H54 (cell line): ENCODE measurements around the gene EZR.
"Not testable (repeated sequence)": the region's sequence is repeated elsewhere in the genome, so short reads cannot be mapped to it uniquely, and the experiment has no call there.

Experiments
- DNase-seq: peaks from one replicate; pipeline ENCODE4 v3.0.0; 2011; ENCODE audit warnings: low spot score, mixed read lengths; ENCODE audit not compliant: insufficient read length
- FAIRE-seq: peaks from 3 replicates; lab custom pipeline; 2011; peaks lifted over from hg19 to GRCh38; lab: Jason Lieb, UNC
- POLR2A ChIP-seq: IDR thresholded peaks from 2 replicates; pipeline ENCODE4 v1.6.1; 2011; ENCODE audit warnings: low read depth, mild to moderate bottlenecking, low read length

EZR gene

DNA sequence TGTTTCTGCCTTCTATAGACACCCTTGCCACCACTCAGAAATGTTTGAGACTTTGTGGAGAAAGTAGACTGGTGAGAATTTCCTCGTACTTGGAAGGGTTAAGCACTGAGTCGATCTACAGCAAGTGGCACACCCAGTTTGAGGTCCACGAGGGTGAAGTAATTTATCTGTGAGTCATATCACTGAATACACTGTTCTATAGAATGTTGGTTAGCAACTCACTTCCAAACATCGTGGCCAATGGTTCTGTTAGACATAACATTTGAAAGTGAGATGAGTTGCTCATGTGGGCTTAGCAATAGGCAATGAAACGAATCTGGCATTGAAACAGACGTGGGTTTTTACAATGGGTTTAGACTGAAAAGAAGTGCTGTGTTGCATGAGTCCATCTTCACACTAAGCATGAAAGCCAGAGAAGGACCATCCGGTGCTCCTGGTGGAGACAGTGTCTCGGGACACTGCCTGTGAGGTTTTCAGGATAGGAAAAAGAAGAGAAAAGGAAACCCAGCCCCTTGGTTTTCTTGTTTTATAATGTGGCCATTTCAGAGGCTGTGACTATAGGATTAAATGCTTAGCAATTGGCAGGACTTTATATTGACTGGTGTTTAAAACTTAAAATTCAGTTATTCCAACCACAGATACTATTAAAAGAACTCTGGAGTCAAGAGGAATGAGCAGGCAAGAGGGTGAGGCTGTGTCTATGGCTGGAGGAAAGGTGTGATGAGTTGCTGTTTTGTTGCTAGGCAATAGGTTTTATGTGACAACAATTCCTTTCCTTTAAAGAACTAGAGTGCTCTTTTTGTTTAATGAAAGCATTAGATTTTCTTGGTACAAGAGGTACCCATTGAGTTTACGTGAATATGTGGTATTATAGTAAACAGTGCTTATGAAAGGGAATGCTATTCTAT, 31.0 kb upstream of the EZR start:
- TF ChIP-seq POLR2A = no peak
- peak; percentile 15 for FAIRE-seq
- peak; percentile 59 for DNase-seq

GRCh38 chr6:158848490-158848895, 29.3 kb upstream of the EZR start:
- no peak for TF ChIP-seq POLR2A
- DNase-seq = no peak
- FAIRE-seq = no peak

DNA sequence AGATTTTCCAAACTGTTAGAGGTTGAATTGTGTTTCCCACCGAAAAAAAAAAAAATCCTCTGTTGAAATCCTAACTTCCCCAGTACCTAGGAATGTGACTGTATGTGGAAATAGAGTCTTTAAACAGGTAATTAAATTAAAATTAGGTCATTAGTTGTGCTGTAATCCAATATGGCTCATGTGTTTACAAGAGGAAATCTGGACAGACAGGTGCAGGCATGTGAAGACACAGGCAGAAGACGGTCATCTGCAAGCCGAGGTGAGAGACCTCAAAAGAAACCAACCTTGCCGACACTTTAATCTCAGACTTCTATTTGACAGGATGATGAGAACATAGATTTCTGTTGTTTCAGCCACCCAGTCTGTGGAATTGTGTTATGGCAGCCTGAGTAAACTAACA, 28.6 kb upstream of the EZR start:
- no peak for FAIRE-seq
- TF ChIP-seq POLR2A = no peak
- no peak for DNase-seq

- no peak for FAIRE-seq
- DNase-seq = no peak
- no peak for TF ChIP-seq POLR2A
Measured at GRCh38 chr6:158847012-158847529, 27.9 kb upstream of the EZR start.

GRCh38 chr6:158843751-158844683, 24.8 kb upstream of the EZR start:
- no peak for DNase-seq
- FAIRE-seq = no peak
- TF ChIP-seq POLR2A = no peak

- DNase-seq = no peak
- no peak for FAIRE-seq
- TF ChIP-seq POLR2A = no peak
Measured at GRCh38 chr6:158841358-158841757, 22.2 kb upstream of the EZR start.

DNA sequence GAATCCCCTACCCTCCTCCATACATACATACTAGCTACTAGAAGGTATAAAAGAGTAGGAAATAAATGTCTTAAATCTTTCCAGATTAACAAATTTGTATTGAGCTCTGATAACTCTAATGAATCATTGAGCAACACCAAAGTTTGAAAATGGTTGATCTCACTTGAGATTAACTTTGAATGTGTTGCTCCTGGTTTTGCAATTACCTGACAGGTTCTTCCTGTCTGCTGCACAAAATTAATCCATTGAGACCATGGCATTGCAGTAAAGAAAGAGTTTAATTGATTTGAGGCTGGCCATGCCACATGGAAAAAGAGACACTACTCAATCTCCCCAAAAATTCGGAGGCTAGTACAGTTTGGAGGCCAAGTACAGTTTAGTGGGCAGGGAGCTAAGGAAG, 21.3 kb upstream of the EZR start:
- no peak for FAIRE-seq
- no peak for DNase-seq
- TF ChIP-seq POLR2A = no peak

DNA sequence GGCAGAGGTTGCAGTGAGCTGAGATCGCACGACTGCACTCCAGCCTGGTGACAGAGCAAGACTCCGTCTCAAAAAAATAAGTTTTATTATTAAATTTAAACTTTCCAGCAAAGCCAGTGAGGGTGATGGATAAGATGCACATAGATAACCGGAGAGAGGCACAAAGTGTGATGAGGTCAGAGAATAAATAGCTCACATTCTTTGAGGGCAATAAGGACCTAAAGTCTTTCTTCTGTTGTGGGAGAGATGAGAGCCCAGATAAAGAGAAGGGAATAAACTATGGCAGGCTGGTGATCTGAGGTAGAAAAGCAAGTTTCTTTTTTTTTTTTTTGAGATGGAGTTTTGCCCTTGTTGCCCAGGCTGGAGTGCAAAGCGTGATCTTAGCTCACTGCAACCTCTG, 20.6 kb upstream of the EZR start:
- no peak for TF ChIP-seq POLR2A
- DNase-seq (no peak), FAIRE-seq (no peak)

DNA sequence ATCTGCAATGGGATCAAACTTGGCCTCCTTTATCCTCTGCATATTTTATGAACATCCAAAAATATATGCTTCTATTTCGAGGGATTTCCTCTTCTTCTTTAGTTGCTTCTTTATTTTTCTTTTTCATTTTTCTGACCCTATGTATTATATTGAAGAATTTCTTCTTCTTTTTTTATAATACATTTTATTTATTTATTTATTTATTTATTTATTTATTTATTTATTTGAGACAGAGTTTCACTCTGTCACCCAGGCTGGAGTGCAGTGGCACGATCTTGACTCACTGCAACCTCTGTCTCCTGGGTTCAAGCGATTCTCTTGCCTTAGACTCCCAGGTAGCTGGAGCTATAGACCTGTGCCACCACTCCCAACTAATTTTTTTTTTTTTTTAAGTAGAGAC, 19.6 kb upstream of the EZR start:
- DNase-seq, FAIRE-seq: not testable (repeated sequence)

- no peak for TF ChIP-seq POLR2A
- FAIRE-seq = no peak
- DNase-seq = no peak
Measured at GRCh38 chr6:158837684-158838625, 18.8 kb upstream of the EZR start.

DNA sequence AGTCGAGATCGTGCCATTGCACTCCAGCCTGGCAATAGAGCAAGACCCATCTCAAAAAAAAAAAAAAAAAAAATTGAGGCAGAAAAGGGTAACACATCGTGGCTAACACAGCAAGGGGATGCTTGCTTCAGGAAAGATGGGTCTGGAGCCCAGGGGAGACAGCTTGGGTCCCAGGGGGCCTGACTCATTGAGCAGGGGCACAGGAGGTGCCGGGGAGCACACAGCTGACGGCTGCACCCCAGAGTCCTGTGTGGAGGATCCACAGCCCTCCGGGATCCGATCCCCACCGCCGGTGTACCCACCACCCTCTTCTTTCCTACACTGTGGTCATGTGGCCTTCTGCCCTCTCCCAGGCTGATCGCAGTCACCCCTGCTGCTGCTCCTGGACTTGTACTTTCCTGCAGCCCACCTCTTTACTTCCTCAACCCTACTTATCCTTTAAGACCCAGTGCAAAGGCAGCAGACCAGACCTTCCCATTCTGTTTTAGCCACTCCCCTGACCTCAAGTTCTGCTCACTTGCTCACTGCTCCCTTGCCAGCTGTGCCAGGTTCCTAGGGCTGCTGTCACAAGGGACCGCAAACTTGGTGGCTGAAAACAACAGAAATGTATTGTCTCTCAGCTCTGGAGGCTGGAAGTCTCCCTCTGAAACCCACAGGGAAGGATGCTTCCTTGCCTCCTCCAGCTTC, 17.6 kb upstream of the EZR start:
- TF ChIP-seq POLR2A = no peak
- FAIRE-seq (no peak), DNase-seq (no peak)

DNA sequence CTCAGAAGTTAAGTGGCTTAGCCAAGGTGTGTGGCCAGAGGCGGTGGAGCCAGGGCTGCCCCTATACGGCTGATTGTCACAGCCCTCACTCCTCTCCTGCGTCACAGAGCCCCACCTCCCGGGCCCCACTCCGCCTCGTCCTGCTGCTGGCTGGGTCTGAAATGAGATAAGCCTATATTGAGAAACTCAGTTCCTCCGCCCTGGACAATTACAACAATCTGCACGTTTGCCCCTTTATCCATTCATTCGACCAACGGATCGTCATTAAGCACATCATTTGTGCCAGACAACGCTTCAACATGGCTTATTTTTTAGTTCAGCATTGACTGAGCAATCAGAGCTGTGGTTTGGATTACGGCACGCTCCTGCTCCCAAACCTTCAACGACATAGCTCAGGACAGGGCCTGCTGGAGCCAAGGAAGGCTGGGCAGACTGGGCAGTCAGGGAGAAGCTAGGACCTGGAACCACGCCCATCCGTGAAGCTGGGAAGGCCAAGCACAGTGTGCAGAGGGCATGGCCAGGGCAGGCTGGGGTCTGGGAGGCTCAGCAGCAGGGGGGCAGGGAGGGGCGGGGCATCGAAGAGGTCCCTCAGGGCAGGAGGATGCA, 16.6 kb upstream of the EZR start:
- DNase-seq = no peak
- no peak for TF ChIP-seq POLR2A
- FAIRE-seq = no peak
